ENCODE data around the gene CHAD.
"Not testable (repeated sequence)": the region's sequence is repeated elsewhere in the genome, so short reads cannot be mapped to it uniquely, and the experiment has no call there.

CHAD gene

DNA sequence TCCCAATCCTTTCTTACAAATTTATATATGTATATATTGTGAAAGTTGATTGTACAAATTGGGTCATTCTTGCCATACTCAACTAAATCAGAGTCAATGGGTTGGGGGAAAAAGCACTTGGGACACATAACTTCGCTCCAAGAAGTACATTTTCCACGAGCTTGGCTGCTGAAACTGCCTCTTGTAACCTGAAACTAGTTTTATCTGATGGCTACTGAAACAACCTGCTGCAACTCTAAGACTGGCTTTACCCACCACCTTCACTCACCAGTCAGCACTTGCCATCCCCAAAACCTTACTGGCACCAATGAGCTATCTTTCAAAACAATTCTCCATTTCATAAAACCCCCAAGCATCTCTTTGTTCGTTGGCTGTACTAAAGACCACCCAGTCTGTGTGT lies 25.1 kb upstream of the CHAD start:
- DNase-seq (ENCODE audit: low read depth in 2 of 2): no peak

DNA sequence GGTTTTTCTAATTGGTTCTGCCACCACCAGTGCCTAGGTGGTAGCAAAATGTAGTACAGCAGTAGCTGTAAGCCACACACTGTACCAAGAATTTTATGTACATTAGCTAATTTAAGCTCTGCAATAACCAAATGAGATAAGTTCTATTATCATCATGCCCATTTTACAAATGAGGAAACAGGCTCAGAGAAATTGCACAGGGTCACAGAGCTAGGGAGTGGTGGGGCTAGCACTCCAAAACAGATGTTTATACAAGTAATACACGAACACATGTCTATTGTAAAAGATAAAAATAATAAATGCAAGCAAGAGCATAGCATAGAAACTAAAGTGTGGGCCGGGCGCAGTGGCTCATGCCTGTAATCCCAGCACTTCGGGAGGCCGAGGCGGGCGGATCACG lies 23.5 kb upstream of the CHAD start:
- DNase-seq (ENCODE audit: low read depth in 2 of 2): no peak

DNA sequence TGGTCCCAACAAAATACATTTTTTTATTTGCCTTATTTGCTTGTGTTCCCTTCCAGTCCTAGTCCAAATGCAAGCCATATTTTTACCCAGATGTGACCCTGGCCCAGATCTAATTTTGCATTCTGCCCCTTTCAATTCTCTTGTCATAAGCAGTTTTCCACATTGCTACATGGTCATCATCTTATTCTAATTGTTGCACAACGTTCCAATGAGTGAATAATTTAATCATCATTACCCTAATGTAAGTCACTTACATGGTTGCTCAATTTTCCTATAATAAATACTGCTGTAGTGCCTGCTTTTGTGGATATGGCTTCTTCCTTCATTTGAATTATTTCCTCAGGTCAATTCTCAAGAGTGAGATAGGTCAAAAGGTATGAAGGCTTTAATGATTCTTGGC lies 22.8 kb upstream of the CHAD start:
- no peak for DNase-seq (ENCODE audit: low read depth in 2 of 2)

DNA sequence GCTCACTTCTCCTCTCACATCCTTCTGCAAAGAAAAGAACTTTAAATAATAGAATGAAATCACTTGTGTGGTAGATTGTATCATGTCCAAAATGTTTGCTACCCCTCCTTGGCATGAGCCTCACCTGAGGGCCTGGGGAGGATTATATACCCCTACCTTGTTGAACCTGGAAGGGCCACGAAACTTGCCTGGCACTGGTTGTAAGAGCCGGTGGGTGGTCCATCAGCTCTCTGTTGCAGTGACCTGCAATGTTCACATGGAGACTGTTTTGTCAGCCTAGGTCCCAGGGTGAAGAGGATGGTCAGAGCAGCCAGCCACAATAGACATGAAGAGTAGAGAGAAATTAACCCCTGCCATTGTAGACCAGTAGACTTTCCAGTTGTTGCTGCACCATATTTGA lies 20.2 kb upstream of the CHAD start:
- DNase-seq (ENCODE audit: low read depth in 2 of 2): no peak

DNA sequence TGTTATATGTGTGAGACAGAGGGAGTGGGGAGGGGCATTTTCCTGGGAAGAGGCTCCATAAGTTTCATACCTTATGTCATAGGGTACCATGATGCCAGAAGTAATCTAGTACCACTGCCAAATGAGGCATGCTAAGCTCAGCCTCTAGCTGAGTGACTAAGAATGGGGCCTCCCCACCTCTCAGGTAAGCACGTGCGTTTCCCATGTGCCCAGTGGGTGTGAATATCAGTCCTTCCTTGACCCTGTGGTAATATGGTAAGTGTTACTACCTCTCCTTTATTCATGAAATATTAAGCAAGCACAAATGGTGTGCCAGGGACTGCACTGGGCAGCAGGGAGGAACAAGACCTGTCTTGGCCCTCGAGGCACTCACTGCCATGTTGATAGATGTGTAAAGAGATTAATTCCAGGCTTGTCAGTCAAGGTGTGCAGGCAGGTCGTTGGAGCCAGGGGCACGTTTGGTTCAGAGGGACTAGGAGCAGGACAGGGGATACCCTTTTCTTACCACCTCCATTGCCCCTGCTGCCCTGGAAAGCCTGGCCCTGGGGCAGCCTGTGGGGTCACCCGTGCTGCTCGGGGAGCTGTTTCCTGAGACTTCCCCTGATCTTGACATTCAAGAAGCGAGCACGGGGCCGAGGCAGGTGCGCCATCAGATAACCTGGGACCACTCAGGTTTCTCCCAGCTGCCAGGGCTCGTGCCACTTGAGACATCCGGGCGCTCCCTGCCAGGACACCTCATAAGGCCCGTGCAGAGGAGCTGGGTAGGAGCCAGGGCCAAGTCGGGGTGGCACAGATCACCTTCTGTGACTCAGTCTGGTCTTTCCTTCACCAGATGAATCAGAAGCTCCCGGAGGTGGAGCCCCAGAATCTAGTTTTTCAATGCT lies 18.8 kb upstream of the CHAD start:
- DNase-seq (ENCODE audit: low read depth in 2 of 2): no peak

DNA sequence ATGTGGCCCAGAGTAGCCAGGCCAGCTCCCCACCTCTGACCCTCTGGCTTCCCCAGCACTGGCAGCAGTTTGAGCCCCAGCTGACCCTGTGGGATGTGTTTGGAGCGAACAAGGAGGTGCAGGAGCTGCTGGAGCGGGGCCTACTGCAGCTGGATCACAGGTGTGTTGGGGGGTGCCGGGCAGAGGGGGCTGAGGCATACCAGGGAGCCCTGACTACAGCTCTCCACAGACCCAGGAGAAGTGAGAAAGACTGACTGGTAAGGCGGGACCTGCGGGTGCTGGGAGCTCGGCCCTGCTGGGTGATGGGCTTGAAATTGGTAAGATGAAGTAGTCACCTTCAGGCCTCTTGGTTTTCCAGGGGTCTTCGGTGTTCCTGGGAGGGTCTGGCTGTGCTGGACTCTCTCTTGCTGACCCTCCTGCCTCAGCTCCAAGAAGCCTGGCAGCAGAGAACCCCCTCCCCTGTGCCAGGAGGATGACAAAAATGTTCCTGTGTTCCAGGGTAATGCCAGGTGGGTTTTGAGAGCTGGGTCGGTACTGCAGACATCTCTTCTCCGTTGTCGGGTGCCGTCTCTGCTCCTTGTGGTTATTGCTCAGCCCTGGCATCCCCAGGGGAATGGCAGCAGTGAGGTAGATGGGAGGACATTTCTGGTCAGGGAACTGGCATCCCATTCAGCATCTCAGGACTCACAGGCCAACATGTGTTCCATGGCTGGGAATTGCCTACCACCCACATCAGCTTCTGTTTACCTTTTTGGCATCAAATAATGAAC lies 15.9 kb upstream of the CHAD start:
- no peak for DNase-seq (ENCODE audit: low read depth in 2 of 2)

DNA sequence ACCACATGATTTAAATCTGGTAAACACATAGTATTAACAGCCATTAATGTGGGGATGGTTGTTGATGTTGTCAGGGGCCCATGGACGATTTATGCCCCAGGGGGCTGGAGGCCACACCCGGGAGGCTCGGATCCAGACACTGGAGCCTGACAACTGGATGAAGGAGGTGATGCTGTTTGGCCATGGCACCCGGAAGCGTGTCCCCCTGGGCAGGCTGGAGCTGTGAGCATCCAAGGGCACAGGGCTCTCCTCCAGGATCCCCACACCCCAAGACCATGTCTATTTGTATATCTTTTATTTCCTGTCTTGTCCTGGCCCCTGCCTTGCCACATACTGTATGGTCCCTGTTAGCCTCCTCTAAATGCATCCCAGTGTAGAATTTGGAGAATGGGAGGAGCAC lies 14.6 kb upstream of the CHAD start:
- DNase-seq (ENCODE audit: low read depth in 2 of 2): no peak

DNA sequence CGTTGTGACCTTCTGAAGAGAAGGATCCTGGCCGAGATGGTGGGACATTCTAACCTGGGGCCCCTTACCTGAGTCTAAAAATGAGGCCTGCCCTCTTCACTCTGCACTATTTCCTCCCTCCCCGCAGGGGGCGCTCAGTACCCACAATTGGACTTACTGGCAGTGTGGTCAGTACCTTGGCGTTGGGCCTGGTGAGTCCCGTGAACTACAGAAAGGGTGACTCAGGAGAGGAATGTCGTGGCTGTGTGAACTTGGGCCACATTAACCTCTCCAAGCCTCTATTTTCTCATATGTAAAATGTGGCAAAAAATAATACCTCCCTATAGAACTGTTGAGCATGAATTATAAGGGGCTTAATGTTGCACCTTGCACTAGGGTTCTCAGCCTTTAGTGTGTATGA lies 13.8 kb upstream of the CHAD start:
- DNase-seq (ENCODE audit: low read depth in 2 of 2): peak; percentile 59 to 71

DNA sequence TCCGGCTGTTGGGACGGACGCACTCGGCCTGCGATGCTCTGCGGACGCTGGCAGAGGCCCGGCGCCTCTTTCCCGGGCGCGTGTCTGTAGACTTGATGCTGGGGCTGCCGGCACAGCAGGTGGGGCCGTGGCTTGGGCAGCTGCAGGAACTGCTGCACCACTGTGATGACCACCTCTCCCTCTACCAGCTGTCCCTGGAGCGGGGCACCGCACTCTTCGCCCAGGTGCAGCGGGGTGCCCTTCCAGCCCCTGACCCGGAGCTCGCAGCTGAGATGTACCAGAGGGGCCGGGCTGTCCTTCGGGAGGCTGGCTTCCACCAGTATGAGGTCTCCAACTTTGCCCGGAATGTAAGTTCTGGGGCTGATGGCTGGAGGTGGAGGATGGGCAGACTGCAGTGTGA lies 13.4 kb upstream of the CHAD start:
- DNase-seq (ENCODE audit: low read depth in 2 of 2): no peak

DNA sequence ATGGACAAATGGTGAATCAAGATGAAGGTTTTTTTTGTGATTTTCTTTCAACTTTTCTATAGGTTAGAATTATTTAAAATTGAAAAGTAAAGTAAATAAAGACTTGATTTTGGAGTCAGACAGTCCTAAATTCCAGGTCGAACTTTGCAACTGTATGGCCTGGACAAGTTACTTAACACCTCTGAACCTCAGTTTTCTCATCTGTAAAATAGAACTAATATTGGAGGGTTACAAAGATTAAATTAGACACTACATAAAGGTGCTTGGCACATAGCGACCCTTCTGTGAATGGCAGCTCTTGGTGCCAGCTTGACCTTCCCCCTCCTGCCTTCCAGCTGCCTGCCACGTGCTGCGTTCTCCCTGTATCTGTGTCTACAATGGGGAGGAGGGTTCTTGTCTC lies 13.0 kb upstream of the CHAD start:
- no peak for DNase-seq (ENCODE audit: low read depth in 2 of 2)

DNA sequence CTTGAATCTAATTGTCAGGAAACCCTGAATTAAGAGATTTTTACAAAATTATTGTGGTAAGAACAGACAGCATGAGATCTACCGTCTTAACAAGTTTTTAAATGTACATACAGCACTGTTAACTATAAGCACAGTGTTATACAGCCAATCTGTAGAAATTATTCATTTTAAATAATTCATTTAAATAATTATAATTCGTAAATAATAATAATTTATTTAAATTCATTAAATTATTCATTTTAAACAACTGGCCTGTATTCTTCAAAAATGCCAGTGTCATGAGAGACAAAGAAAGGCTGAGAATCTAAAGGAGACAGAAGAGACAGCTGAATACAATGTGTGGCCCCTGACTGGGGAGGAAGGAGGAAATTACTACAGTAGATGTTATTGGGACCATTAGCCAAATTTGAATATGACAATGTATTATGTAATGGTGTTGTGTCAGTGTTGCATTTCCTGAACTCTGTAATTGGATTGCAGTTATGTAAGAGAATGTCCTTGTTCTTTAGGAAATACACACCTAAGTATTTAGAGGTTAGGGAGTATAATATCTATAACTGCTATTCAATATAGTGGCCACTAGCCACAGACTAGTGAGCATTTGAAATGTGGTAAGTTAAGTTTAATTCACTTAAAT lies 12.3 kb upstream of the CHAD start:
- no peak for DNase-seq (ENCODE audit: low read depth in 2 of 2)

DNA sequence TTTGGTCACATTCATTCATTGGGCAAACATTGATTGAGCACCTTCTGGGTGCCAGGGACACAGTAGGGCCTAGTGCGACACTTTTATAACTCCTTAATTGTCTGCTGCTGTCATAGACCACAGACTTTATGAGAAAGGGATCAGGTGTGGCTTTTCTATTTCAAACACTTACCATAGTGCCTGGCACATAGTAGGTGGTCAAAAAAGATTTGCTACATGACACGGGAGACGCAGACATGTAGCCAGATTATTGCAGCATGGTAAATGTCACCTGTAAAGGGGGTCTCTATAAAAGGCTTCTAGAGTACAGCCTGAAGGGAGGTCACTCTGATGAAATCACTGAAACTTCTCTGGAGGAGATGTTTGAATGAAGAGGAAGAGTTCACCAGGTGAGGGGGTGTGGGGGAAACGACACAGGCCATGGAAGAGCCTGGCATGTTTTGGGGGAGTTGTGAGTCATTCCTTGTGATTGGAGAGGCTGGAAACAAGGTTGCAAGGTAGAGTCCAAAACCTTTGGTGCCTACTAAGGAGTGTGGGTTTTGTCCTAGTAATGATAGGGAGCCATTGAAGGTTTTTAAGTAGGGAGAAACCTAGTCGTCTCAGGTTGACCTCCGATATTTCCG lies 11.6 kb upstream of the CHAD start:
- no peak for DNase-seq (ENCODE audit: low read depth in 2 of 2)

DNA sequence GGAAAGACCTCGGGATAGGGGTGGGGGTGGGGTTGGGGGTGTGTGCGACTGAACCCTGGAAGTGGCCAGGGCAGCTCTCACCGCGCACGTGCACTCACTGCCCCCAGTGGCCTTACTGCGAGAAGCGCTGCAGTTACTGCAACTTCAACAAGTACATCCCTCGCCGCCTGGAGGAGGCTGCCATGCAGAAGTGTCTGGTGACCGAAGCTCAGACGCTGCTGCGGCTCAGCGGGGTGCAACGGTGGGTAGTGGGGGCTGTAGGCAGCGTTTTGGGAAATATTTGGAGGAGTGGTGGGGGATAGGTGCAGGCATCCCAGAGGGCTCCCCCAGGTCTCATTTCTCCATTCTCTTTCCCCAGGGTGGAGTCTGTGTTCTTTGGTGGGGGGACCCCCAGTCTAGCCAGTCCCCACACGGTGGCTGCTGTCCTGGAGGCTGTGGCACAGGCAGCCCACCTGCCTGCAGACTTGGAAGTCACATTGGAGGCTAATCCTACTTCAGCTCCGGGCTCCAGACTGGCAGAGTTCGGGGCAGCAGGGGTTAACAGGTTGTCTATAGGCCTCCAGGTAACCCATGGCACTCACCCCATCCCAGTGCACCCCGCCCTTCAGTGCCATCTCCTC lies 11.0 kb upstream of the CHAD start:
- DNase-seq (ENCODE audit: low read depth in 2 of 2): peak; percentile 40 to 51

DNA sequence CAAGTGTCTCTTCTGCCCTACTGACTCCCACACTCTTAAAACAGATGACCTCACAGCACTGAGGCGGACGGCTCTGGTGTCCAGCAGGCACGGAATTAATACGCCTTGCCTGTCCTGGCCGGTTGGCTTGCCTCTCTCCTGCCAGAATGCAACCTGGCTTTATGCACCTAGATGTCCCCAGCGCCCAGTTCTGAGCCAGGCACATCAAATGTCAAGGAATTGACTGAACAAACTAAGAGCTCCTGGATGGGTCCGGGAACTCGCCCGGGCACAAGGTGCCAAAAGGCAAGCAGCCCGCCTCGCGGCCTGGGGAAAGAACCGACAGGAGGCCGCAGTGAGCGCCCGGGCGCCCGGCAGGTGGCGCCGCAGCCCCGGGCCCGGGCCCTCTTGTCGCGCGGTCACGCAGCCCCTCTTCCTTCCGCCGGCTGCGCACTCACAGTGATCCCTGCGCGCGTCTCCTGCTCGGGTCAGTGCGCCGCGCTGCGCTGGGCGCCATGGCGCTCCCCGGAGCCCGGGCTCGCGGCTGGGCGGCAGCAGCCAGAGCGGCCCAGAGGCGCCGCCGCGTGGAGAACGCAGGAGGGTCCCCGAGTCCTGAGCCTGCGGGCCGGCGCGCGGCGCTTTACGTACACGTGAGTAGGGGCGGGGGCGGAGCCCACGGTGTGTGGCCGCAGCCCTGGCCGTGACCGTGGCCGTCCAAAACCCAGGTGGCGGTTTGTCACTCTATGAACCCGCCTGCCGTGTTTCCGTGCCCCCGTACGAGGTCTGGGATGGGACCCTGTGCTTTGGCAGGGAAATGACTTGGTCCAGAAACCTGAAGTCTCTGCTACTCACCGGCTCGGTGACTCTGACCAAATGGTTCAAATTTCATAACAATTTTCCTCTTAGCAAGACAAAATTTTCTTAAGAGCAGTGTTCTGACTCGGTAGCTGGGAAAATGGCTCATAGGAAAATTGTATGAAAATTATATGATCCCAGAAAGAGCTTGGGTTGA lies 10.0 kb upstream of the CHAD start, which contains the start of gene RSAD1:
Gene RSAD1 (plus strand): TSS at position 470 of the 991 bp plus-strand sequence. CDS start 25 bp downstream, at position 495.
- peak; percentile 79 for DNase-seq (ENCODE audit: low read depth in 2 of 2)

DNA sequence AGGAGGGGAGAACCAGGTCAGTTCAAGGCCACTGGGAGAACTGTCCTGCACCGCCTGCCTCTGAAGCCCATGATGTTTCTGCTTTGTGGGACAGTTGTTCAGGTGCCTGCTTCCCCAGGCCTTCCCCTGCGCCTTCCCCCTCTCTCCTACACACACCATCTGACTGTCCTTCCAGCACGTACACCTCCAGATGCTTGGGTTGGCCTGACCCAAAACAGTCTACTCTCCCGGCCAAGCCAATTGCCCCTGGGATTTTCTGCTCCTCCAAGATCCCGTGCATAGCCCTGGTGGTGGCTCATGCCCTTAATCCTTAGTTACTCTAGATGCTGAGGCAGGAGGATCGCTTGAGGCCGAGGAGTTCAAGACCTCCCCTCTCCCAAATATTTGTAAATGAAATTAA lies 9.3 kb upstream of the CHAD start:
- DNase-seq (ENCODE audit: low read depth in 2 of 2): no peak

DNA sequence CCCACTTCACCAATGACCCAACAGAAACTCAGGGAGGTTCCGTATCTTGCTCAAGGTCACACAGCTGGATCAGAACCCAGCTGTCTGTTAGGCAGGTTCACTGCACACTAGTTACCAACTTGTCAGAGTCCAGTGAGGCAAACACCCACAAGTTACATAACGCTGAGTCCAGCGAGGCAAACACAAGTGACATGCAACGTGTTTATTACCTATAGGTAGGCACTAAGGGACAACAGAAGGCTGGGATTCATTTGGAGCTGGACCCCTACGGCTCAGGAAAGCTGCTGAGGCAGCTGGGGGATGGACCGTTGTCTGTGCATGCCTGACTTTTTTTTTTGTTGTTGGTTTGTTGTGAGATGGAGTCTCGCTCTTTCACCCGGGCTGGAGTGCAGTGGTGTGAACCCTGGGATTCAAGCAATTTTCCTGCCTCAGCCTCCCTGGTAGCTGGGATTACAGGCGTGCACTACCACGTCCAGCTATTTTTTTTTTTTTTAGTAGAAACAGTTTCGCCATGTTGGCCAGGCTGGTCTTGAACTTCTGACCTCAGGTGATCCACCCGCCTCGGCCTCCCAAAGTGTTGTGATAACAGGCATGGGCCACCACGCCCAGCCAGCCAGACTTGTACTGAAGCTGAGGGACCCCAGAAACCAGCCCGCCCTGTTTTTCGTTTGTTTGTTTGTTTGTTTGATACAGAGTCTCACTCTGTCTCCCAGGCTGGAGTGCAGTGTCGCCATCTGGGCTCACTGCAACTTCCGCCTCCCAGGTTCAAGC lies 8.1 kb upstream of the CHAD start:
- no peak for DNase-seq (ENCODE audit: low read depth in 2 of 2)

DNA sequence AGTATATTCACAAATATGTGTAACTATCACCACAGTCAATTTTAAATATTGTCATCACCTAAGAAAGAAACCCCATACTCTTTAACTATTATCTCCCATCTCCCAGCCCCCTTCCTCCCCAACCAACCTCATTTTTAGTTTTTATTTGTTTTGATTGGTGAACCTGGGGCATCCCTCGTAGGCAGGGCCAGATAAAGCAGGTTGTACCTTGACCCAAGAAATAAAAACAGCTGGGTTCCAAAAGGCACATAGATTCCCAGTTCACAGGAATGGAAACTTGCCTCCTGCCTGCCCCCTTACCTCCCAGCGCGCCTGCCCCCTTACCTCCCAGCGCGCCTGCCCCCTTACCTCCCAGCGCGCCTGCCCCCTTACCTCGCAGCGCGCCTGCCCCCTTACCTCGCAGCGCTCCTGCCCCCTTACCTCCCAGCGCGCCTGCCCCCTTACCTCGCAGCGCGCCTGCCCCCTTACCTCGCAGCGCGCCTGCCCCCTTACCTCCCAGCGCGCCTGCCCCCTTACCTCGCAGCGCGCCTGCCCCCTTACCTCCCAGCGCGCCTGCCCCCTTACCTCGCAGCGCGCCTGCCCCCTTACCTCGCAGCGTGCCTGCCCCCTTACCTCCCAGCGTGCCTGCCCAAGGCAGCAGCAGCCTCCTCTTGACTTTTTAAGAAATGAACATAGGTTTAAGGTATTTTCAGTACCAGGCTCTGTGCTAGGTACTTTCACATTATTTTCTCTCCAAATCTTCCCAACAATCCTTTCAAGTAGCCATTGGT lies 7.3 kb upstream of the CHAD start:
- DNase-seq (ENCODE audit: low read depth in 2 of 2): not testable (repeated sequence)

DNA sequence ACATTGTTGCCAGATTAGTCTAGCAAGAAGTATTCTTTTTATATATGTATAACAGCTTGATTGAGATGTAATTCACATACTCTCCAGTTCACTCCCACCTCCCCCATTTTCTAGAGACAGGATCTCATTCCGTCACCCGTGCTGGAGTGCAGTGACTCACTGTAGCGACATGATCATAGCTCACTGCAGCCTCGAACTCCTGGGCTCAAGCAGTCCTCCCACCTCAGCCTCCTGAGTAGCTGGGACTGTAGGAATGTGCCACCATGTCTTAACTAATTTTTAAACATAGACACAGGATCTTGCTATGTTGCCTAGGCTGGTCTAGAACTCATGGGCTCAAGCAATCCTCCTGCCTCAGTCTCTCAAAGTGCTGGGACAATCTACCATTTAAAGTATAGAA lies 6.7 kb upstream of the CHAD start:
- DNase-seq (ENCODE audit: low read depth in 2 of 2): no peak

DNA sequence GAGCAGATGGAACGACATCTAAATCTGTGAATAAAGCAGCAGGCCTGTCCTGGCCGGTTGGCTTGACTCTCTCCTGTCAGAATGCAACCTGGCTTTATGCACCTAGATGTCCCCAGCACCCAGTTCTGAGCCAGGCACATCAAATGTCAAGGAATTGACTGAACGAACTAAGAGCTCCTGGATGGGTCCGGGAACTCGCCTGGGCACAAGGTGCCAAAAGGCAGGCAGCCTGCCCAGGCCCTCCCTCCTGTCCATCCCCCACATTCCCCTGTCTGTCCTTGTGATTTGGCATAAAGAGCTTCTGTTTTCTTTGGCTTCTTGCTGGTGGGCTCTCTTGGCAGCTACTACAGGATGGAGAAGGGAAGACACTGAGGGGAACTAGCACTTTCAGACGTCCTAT lies 5.8 kb upstream of the CHAD start:
- DNase-seq (ENCODE audit: low read depth in 2 of 2): no peak
